ENCODE results near the gene GCNA. TPM values are rescaled to one million over a fixed set of nuclear protein-coding genes. Genes with fewer than 3 reads are reported as not detected.

GCNA gene, protein sequence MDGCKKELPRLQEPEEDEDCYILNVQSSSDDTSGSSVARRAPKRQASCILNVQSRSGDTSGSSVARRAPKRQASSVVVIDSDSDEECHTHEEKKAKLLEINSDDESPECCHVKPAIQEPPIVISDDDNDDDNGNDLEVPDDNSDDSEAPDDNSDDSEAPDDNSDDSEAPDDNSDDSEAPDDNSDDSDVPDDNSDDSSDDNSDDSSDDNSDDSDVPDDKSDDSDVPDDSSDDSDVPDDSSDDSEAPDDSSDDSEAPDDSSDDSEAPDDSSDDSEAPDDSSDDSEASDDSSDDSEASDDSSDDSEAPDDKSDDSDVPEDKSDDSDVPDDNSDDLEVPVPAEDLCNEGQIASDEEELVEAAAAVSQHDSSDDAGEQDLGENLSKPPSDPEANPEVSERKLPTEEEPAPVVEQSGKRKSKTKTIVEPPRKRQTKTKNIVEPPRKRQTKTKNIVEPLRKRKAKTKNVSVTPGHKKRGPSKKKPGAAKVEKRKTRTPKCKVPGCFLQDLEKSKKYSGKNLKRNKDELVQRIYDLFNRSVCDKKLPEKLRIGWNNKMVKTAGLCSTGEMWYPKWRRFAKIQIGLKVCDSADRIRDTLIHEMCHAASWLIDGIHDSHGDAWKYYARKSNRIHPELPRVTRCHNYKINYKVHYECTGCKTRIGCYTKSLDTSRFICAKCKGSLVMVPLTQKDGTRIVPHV
- total RNA-seq, result under 1 TPM; 0.85 to 0.99 TPM

DNA sequence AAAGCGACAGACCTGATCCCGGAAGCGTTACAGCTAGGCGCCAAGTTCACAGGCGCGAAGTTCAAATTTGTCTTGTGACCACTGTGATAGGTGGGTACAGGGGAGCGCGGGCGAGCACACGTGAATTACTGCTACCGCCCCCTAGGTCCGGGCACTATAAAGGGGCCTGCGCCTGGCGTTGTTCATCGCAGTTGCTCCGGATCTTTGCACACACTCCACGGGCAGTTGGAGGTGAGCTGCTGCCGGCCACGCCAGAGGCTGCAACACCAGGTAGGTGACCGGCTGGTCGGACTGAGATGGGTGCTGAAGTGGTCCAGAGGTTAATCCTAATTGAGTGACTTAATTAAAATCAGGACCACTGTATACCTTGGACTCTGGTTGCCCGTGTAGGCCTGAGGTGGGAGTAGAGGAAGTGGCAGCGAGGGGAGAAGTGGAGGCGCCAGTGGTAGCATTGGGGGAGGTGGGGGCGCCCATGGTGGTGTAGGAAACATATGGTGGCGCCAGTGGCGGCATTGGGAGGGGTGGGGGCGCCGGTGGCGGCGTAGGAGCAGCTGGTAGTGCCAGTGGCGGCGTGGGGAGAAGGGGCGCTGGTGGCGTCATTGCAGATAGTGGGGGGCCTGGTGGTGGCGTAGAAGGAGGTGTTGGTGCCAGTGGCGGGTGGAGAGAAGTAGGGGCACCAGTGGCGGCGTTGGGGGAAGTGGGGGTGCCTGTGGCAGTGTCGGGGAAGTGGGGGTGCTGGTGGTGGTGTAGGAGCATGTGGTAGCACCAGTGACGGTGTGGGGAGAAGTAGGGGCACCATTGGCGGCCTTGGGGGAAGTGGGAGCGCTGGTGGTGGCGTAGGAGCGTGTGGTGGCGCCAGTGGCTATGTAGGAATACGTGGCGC lies at the start of gene GCNA:
TSS of gene GCNA (plus strand) at position 185 of the 883 bp plus-strand sequence. CDS start 2,385 bp downstream, outside the sequence.
- Histone ChIP-seq H3K4me3 (no peak within 1 kb of the TSS), H3K27me3 (no peaks in the 10 kb centered on the region)
- DNase-seq, result no peak

DNA sequence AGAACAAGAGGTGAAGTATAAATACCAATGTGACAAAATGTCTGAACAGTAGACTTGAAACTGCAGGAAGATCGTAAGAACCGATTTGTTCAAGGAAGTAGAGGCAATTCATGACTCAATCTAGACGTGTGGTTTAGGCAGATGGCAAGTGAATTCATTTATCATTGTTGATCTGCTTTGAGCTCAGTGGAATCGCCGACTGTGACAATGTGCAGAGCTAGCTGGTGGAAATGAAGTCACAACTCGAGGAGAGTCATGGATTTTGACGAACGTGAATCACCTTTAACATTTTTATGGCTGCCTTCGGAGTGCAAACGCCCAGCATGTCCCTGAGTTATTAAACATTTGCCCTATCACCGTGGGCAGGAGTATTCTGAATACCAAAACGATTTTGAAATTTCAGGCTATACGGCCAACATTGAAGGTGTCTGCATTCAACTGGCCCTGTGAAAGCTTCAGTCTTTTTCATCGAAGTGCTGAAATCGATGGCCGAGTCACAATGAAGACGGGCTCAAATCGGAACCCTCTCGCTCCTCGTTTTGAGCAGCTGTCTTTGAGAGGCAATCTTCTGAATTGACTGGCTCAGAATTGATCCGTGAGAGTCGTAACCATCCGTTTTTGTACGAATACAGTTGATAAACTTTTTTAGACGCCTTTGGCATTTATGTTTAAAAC lies 46.0 kb upstream of the GCNA start:
- no peaks in the 10 kb centered on the region for H3K27me3 ChIP-seq
- no peaks in the 10 kb centered on the region for H3K9me3 ChIP-seq
- peak overlapping the region; percentile 82 for H3K27ac ChIP-seq
- H3K36me3 ChIP-seq, result no peaks in the 10 kb centered on the region
- peak; percentile 42 for DNase-seq
- H3K4me3 ChIP-seq, result peak overlapping the region; percentile 53
- intact Hi-C loops (cut with DNase I), result no loop called here
- TF ChIP-seq, protein P1, sequence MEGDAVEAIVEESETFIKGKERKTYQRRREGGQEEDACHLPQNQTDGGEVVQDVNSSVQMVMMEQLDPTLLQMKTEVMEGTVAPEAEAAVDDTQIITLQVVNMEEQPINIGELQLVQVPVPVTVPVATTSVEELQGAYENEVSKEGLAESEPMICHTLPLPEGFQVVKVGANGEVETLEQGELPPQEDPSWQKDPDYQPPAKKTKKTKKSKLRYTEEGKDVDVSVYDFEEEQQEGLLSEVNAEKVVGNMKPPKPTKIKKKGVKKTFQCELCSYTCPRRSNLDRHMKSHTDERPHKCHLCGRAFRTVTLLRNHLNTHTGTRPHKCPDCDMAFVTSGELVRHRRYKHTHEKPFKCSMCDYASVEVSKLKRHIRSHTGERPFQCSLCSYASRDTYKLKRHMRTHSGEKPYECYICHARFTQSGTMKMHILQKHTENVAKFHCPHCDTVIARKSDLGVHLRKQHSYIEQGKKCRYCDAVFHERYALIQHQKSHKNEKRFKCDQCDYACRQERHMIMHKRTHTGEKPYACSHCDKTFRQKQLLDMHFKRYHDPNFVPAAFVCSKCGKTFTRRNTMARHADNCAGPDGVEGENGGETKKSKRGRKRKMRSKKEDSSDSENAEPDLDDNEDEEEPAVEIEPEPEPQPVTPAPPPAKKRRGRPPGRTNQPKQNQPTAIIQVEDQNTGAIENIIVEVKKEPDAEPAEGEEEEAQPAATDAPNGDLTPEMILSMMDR (IDR thresholded peaks at IDR 0.05), result no peak
- H3K9ac ChIP-seq (ENCODE audit: low read depth in 2 of 2, low read length in 2 of 2), result peak overlapping the region; percentile 33 to 81
- H3K4me1 ChIP-seq, result no peaks in the 10 kb centered on the region

More for the DNA sequence above, at the start of gene GCNA:
- no peaks in the 10 kb centered on the region for H3K9me3 ChIP-seq
- H3K27ac ChIP-seq, result no peak within 1 kb of the TSS
- H3K36me3 ChIP-seq, result no peaks in the 10 kb centered on the region
- no peak within 1 kb of the TSS for H3K9ac ChIP-seq (ENCODE audit: low read depth in 2 of 2, low read length in 2 of 2)
- TF ChIP-seq, protein P1 (IDR thresholded peaks at IDR 0.05), result no peak
- intact Hi-C loops (cut with DNase I), result no loop called here
- no peaks in the 10 kb centered on the region for H3K4me1 ChIP-seq

DNA sequence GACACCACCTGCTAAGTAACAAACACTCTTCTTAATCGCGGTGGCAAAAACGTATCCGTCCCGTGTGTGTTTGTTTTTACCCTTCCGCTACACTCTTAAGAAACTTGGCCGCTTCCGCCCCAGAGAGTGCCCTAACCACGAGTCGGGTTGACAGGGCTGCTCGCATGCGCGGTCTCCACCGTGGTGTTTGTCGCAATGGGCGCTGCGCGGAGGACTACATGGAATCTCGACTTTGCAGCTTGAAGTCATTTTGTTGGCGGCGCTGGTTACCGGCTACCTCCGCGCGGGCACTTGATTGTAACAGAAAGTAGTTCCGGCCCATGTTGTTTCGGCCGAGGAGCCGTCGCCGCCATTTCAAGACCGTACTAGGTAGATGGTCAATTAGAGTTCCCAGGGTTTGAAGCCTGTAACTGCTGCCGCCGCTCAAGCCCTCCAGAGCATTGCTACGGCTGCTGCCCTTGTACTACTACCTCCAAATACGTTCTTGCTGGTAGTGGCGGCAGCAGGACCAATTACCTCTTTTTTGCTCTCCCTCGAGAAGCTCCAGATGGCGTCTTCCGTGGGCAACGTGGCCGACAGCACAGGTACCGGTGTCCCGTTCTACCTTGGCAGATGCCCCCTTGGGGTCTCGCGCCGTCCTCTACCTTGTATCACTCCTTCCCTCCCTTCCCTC lies 45.3 kb upstream of the GCNA start, which contains the start of gene OGT:
TSS of gene OGT (plus strand) at position 352 of the 673 bp plus-strand sequence. CDS start at position 548, 196 bp downstream.
- Histone ChIP-seq H3K4me3 (peak within 1 kb of the TSS; percentile 53), H3K36me3 (no peaks in the 10 kb centered on the region), H3K9me3 (no peaks in the 10 kb centered on the region), H3K4me1 (no peaks in the 10 kb centered on the region), H3K27me3 (no peaks in the 10 kb centered on the region), H3K9ac (ENCODE audit: low read depth in 2 of 2, low read length in 2 of 2) (peak within 1 kb of the TSS; percentile 81 to 86), H3K27ac (peak within 1 kb of the TSS; percentile 82)
- TF ChIP-seq, protein P1 (IDR thresholded peaks at IDR 0.05), result no peak
- intact Hi-C loops (cut with DNase I), result no loop called here
- DNase-seq, result peak; percentile 94

DNA sequence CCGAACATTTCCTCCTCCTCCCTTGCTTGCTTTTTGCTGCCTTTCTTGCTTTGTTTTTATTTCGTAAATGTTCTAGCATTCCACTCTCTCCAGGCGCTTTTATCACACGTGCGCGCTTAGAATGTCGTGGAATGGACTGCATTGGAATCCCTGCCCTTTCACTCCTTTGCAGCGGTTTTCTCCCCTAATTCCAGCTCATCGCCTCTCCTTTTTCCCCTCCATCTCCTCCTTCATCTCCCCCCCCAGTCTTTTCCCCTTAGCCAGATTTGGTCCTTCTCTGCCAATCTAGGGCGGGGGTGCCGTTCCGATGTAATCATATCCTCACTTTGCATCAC lies 44.8 kb upstream of the GCNA start:
- no peaks in the 10 kb centered on the region for H3K9me3 ChIP-seq
- intact Hi-C loops (cut with DNase I), result no loop called here
- peak overlapping the region; percentile 81 to 86 for H3K9ac ChIP-seq (ENCODE audit: low read depth in 2 of 2, low read length in 2 of 2)
- peak overlapping the region; percentile 82 for H3K27ac ChIP-seq
- H3K36me3 ChIP-seq, result no peaks in the 10 kb centered on the region
- no peak for DNase-seq
- TF ChIP-seq, protein P1 (IDR thresholded peaks at IDR 0.05), result no peak
- H3K27me3 ChIP-seq, result no peaks in the 10 kb centered on the region
- peak overlapping the region; percentile 53 for H3K4me3 ChIP-seq
- no peaks in the 10 kb centered on the region for H3K4me1 ChIP-seq

Data from colonic mucosa (tissue), 4 donors.